Hepatocyte (in vitro differentiated cells): ENCODE measurements around the gene ZMIZ1. TPM values are rescaled to one million over a fixed set of nuclear protein-coding genes. Genes with fewer than 3 reads are reported as not detected.

Experiments
- DNase-seq: peaks from one replicate; pipeline ENCODE4 v3.0.0-alpha.2; 2016; ENCODE audit warnings: low spot score
- H2AFZ ChIP-seq: fragments of 200-600 bp; sonication (generic); 2 replicates; pipeline ENCODE4 v1.6.0; 2016; ENCODE audit warnings: antibody characterized with exemption, mild to moderate bottlenecking
- H3K27ac ChIP-seq: fragments of 200-600 bp; sonication (generic); 2 replicates; pipeline ENCODE4 v1.5.1; 2016; ENCODE audit warnings: mild to moderate bottlenecking
- H3K27me3 ChIP-seq: fragments of 200-600 bp; sonication (generic); 2 replicates; pipeline ENCODE4 v1.6.1; 2016
- H3K36me3 ChIP-seq: fragments of 200-600 bp; sonication (generic); replicated peaks from 2 replicates; pipeline ENCODE4 v1.5.1; 2016; ENCODE audit warnings: low read depth; ENCODE audit not compliant: insufficient read depth
- H3K4me1 ChIP-seq: fragments of 200-600 bp; sonication (generic); 2 replicates; pipeline ENCODE4 v1.5.1; 2016; ENCODE audit warnings: mild to moderate bottlenecking, moderate library complexity; ENCODE audit not compliant: insufficient read depth
- H3K4me2 ChIP-seq: fragments of 200-600 bp; sonication (generic); 2 replicates; pipeline ENCODE4 v1.6.0; 2016
- H3K4me3 ChIP-seq: fragments of 200-600 bp; sonication (generic); 2 replicates; pipeline ENCODE4 v1.5.1; 2016; ENCODE audit warnings: mild to moderate bottlenecking
- H3K79me2 ChIP-seq: fragments of 200-600 bp; sonication (generic); 2 replicates; pipeline ENCODE4 v1.6.0; 2017; ENCODE audit warnings: mild to moderate bottlenecking
- H3K9me2 ChIP-seq: fragments of 200-600 bp; sonication (generic); replicated peaks from 2 replicates; pipeline ENCODE4 v1.6.0; 2017; ENCODE audit warnings: mild to moderate bottlenecking; ENCODE audit not compliant: insufficient read depth
- H3K9me3 ChIP-seq: fragments of 200-600 bp; sonication (generic); 2 replicates; pipeline ENCODE4 v1.5.1; 2016; ENCODE audit warnings: low read depth, mild to moderate bottlenecking
- H4K20me1 ChIP-seq: fragments of 200-600 bp; sonication (generic); 2 replicates; pipeline ENCODE4 v1.6.0; 2016; ENCODE audit warnings: mild to moderate bottlenecking; ENCODE audit not compliant: insufficient read depth, poor library complexity, severe bottlenecking
- CTCF ChIP-seq: fragments of 200-600 bp; sonication (generic); IDR thresholded peaks from 2 replicates; pipeline ENCODE4 v1.5.1; 2016; ENCODE audit warnings: antibody characterized with exemption, mild to moderate bottlenecking; ENCODE audit not compliant: poor library complexity
- EZH2 ChIP-seq: fragments of 200-600 bp; sonication (generic); IDR thresholded peaks from 2 replicates; pipeline ENCODE4 v1.6.1; 2016; ENCODE audit warnings: antibody characterized with exemption, mild to moderate bottlenecking, borderline replicate concordance
- EZH2phosphoT487 ChIP-seq: fragments of 200-600 bp; sonication (generic); IDR thresholded peaks from one replicate; pipeline ENCODE4 v1.6.1; 2018; ENCODE audit warnings: antibody characterized with exemption, mild to moderate bottlenecking, low read depth, moderate library complexity; ENCODE audit not compliant: unreplicated experiment, severe bottlenecking
- WGBS: methylation state at CpG from one replicate; pipeline ENCODE4 v1.1.6; 2016; ENCODE audit warnings: low lambda C conversion rate; ENCODE audit errors: missing lambda C conversion rate; 5-methylcytosine and 5-hydroxymethylcytosine counted together
- polyA plus RNA-seq: library from polyadenylated mRNA; unstranded; fragments of >200 nt; fragmentation: Nextera tagmentation; extraction: Ambion mirVana; gene quantifications from 2 replicates; pipeline ENCODE4 v1.2.1, GENCODE V29; 2016
- total RNA-seq: library from RNA; depleted of rRNA; stranded (reverse); fragments of >200 nt; gene quantifications from 2 replicates; pipeline ENCODE4 v1.2.3, GENCODE V29; 2014

ZMIZ1 gene
- total and polyA plus RNA-seq, 2 experiments from 2014 or later: 30.9 to 32.4 TPM

- Histone ChIP-seq H3K36me3 (no peaks in the 10 kb centered on the region), H3K4me1 (peaks cover 27% of the 10 kb centered on the region), H3K27me3 (no peaks in the 10 kb centered on the region), H3K4me3 (no peak overlapping the region), H3K9me2 (no peaks in the 10 kb centered on the region), H3K79me2 (no peaks in the 10 kb centered on the region), H3K4me2 (no peak overlapping the region), H4K20me1 (no peaks in the 10 kb centered on the region), H3K27ac (no peak overlapping the region), H3K9me3 (no peaks in the 10 kb centered on the region), H2AFZ (no peak overlapping the region)
- peak; percentile 60 for DNase-seq
- peak; percentile 24 for TF ChIP-seq CTCF
- no peak for TF ChIP-seq EZH2phosphoT487
- TF ChIP-seq EZH2: no peak
- 53% methylated on average over 12 of the region's 12 CpGs for WGBS
Observed at GRCh38 chr10:79052291-79053080, 16.3 kb upstream of the ZMIZ1 start.

GRCh38 chr10:79053081-79053434 is 15.7 kb upstream of the ZMIZ1 start:
- H3K9me3 ChIP-seq: no peaks in the 10 kb centered on the region
- no peaks in the 10 kb centered on the region for H3K36me3 ChIP-seq
- H3K27me3 ChIP-seq: no peaks in the 10 kb centered on the region
- TF ChIP-seq CTCF: no peak
- TF ChIP-seq EZH2: no peak
- TF ChIP-seq EZH2phosphoT487: no peak
- no peak overlapping the region for H3K4me3 ChIP-seq
- no peak for DNase-seq
- H3K79me2 ChIP-seq: no peaks in the 10 kb centered on the region
- 91% methylated on average over 4 of the region's 4 CpGs for WGBS
- H2AFZ ChIP-seq: no peak overlapping the region
- H3K27ac ChIP-seq: no peak overlapping the region
- H3K4me2 ChIP-seq: no peak overlapping the region
- peaks cover 25% of the 10 kb centered on the region for H3K4me1 ChIP-seq
- H4K20me1 ChIP-seq: no peaks in the 10 kb centered on the region
- no peaks in the 10 kb centered on the region for H3K9me2 ChIP-seq

GRCh38 chr10:79053481-79054202 is 15.1 kb upstream of the ZMIZ1 start:
- Histone ChIP-seq H4K20me1 (no peaks in the 10 kb centered on the region), H3K9me3 (no peaks in the 10 kb centered on the region), H3K4me1 (peaks cover 25% of the 10 kb centered on the region), H3K4me2 (no peak overlapping the region), H3K9me2 (no peaks in the 10 kb centered on the region), H3K27me3 (no peaks in the 10 kb centered on the region), H3K36me3 (no peaks in the 10 kb centered on the region), H2AFZ (no peak overlapping the region), H3K79me2 (no peaks in the 10 kb centered on the region), H3K4me3 (no peak overlapping the region), H3K27ac (no peak overlapping the region)
- WGBS: 95% methylated on average over 8 of the region's 11 CpGs
- TF ChIP-seq CTCF (no peak), EZH2phosphoT487 (no peak), EZH2 (no peak)
- no peak for DNase-seq
